OCI-LY7 (cell line): ENCODE data around the gene FA2H. TPM values are rescaled to one million over a fixed set of nuclear protein-coding genes. Genes with fewer than 3 reads are reported as not detected.

Experiments used
- BruUV-seq: library from RNA; stranded (reverse); fragments of 400-500 nt; replicated peaks from 2 replicates; lab custom pipeline; 2021; lab: Mats Ljungman, UMichigan
- CTCF ChIA-PET: fragments of 300-600 bp; sonication (Branson Sonifier 250); formaldehyde crosslinking; loops from one replicate; lab custom pipeline; 2022; ENCODE audit warnings: antibody characterized with exemption; ENCODE audit not compliant: unreplicated experiment; lab: Charles Lee
- POLR2A ChIA-PET: fragments of 300-600 bp; sonication (Branson Sonifier 250); formaldehyde crosslinking; loops from one replicate; lab custom pipeline; 2022; ENCODE audit warnings: antibody characterized with exemption; lab: Charles Lee
- DNase-seq: peaks from one replicate; pipeline ENCODE4 v3.0.0-alpha.2; 2015; ENCODE audit warnings: low spot score
- H2AFZ ChIP-seq: fragments of 200-600 bp; sonication (generic), shearing (Covaris generic); 2 replicates; pipeline ENCODE4 v1.6.1; 2014; ENCODE audit warnings: mild to moderate bottlenecking, antibody characterized with exemption, low read length, moderate library complexity
- H3K27ac ChIP-seq: fragments of 200-600 bp; sonication (generic); 2 replicates; pipeline ENCODE4 v1.5.1; 2014; ENCODE audit warnings: mixed run types, low read depth, mild to moderate bottlenecking, moderate library complexity, low read length, inconsistent platforms; ENCODE audit not compliant: poor library complexity, severe bottlenecking
- H3K36me3 ChIP-seq: fragments of 200-600 bp; sonication (generic); 2 replicates; pipeline ENCODE4 v1.6.1; 2014; ENCODE audit warnings: mild to moderate bottlenecking, antibody characterized with exemption, low read length, moderate library complexity, mixed read lengths; ENCODE audit not compliant: insufficient read depth
- H3K4me1 ChIP-seq: fragments of 200-600 bp; sonication (generic); 2 replicates; pipeline ENCODE4 v1.5.1; 2014; ENCODE audit warnings: mild to moderate bottlenecking, low read length; ENCODE audit not compliant: insufficient read depth, poor library complexity, severe bottlenecking
- H3K4me2 ChIP-seq: fragments of 200-600 bp; sonication (generic); 2 replicates; pipeline ENCODE4 v1.6.1; 2014; ENCODE audit warnings: mild to moderate bottlenecking, low read length
- H3K4me3 ChIP-seq: fragments of 200-600 bp; sonication (generic); 2 replicates; pipeline ENCODE4 v1.5.1; 2014; ENCODE audit warnings: mild to moderate bottlenecking, low read depth, low read length; ENCODE audit not compliant: poor library complexity, severe bottlenecking
- H3K79me2 ChIP-seq: fragments of 200-600 bp; sonication (generic); 2 replicates; pipeline ENCODE4 v1.6.1; 2016; ENCODE audit warnings: low read depth, mild to moderate bottlenecking, low read length, moderate library complexity, mixed read lengths; ENCODE audit not compliant: insufficient read depth
- H3K9me2 ChIP-seq: fragments of 200-600 bp; sonication (generic); 2 replicates; pipeline ENCODE4 v1.6.1; 2016; ENCODE audit warnings: mild to moderate bottlenecking, low read length, mixed read lengths; ENCODE audit not compliant: insufficient read depth
- H3K9me3 ChIP-seq: fragments of 200-600 bp; sonication (generic); 2 replicates; pipeline ENCODE4 v1.6.1; 2014; ENCODE audit warnings: mild to moderate bottlenecking, mixed run types, low read length, mixed read lengths
- H4K20me1 ChIP-seq: fragments of 200-600 bp; sonication (generic); 2 replicates; pipeline ENCODE4 v1.6.1; 2014; ENCODE audit warnings: mild to moderate bottlenecking, antibody characterized with exemption, low read length, moderate library complexity, mixed read lengths; ENCODE audit not compliant: insufficient read depth
- CTCF ChIP-seq: fragments of 200-600 bp; sonication (generic); conservative IDR thresholded peaks from 2 replicates; pipeline ENCODE4 v1.5.1; 2014; ENCODE audit warnings: mild to moderate bottlenecking, antibody characterized with exemption, low read length, moderate library complexity, mixed read lengths
- EZH2phosphoT487 ChIP-seq: fragments of 200-600 bp; sonication (generic); IDR thresholded peaks from 2 replicates; pipeline ENCODE4 v1.6.1; 2018; ENCODE audit warnings: low read depth, borderline replicate concordance, mild to moderate bottlenecking, mixed run types, antibody characterized with exemption, low read length, moderate library complexity, mixed read lengths
- intact Hi-C: fragments of 100-400 bp; cut with micrococcal nuclease; formaldehyde crosslinking; loops from one replicate; pipeline ENCODE4 v1.10.0; 2022; ENCODE audit not compliant: unreplicated experiment
- total RNA-seq, 2 experiments: library from RNA; depleted of rRNA in 1 of 2; stranded (reverse); fragments of >200 nt in 1 of 2; shearing (Covaris generic) in 1 of 2; gene quantifications; 2 replicates each; pipeline ENCODE4 v1.2.3, GENCODE V29; 2014 to 2022

FA2H gene
- total RNA-seq, 2 experiments from 2014 or later = 0.73 to 4.7 TPM

DNA sequence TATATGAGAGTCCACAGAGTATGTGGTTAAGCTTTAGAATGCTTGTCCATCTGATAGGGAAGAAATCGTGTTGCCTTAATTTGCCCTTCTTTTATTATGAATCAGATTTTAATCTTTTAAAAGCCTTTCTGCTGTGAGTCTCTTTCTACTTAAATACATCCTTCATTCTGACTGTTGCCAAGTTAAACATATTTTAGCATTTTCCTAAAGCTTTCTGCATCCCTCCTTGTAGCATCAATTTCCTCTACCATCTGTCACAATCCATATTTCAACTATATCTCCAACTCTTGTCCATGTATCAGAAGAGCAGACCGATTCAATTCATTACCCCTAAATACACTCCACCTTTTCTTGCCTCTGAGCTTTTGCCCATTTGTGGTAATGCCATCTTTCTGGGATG is 20.5 kb upstream of the FA2H start:
- no peak overlapping the region for H3K4me2 ChIP-seq
- no peaks in the 10 kb centered on the region for H3K9me2 ChIP-seq
- intact Hi-C loops = no loop called here
- H3K36me3 ChIP-seq = no peaks in the 10 kb centered on the region
- DNase-seq = no peak
- H3K9me3 ChIP-seq = no peaks in the 10 kb centered on the region
- no peaks in the 10 kb centered on the region for H3K79me2 ChIP-seq
- TF ChIP-seq CTCF = no peak
- no peak for TF ChIP-seq EZH2phosphoT487
- no peak overlapping the region for H2AFZ ChIP-seq
- ChIA-PET CTCF (no interaction called here), POLR2A (interaction anchor here (1.4 kb wide), 1 partner anchor 20 kb away, joined by 3 read pairs; no protein-coding TSS in a partner anchor)
- H3K4me3 ChIP-seq = no peak overlapping the region
- no peaks in the 10 kb centered on the region for H3K4me1 ChIP-seq
- H3K27ac ChIP-seq = no peak overlapping the region
- no TSS peak for BruUV-seq
- no peaks in the 10 kb centered on the region for H4K20me1 ChIP-seq

GRCh38 chr16:74794668-74795067 is 20.0 kb upstream of the FA2H start:
- TF ChIP-seq EZH2phosphoT487 (no peak), CTCF (no peak)
- Histone ChIP-seq H3K4me3 (no peak overlapping the region), H3K4me2 (no peak overlapping the region), H3K9me3 (no peaks in the 10 kb centered on the region), H3K79me2 (no peaks in the 10 kb centered on the region), H3K27ac (no peak overlapping the region), H4K20me1 (no peaks in the 10 kb centered on the region), H3K4me1 (no peaks in the 10 kb centered on the region), H2AFZ (no peak overlapping the region), H3K36me3 (no peaks in the 10 kb centered on the region), H3K9me2 (no peaks in the 10 kb centered on the region)
- DNase-seq = no peak
- no TSS peak for BruUV-seq
- intact Hi-C loops = no loop called here
- ChIA-PET POLR2A (interaction anchor here (0.7 to 1.4 kb wide), 2 partner anchors 20 to 138 kb away, joined by 3 to 4 read pairs; no protein-coding TSS in a partner anchor), CTCF (no interaction called here)

- ChIA-PET POLR2A (no interaction called here), CTCF (no interaction called here)
- Histone ChIP-seq H4K20me1 (no peaks in the 10 kb centered on the region), H3K4me2 (no peak overlapping the region), H3K79me2 (no peaks in the 10 kb centered on the region), H3K9me2 (no peaks in the 10 kb centered on the region), H3K4me3 (no peak overlapping the region), H3K36me3 (no peaks in the 10 kb centered on the region), H3K4me1 (no peaks in the 10 kb centered on the region), H3K27ac (no peak overlapping the region), H2AFZ (no peak overlapping the region), H3K9me3 (no peaks in the 10 kb centered on the region)
- TF ChIP-seq CTCF = no peak
- intact Hi-C loops = no loop called here
- no TSS peak for BruUV-seq
- DNase-seq = no peak
Observed at GRCh38 chr16:74793571-74793970, 19.0 kb upstream of the FA2H start.
